Common myeloid progenitor, CD34-positive (primary cell): ENCODE results near the gene NPLOC4.
"Not testable (repeated sequence)": the region's sequence is repeated elsewhere in the genome, so short reads cannot be mapped to it uniquely, and the experiment has no call there.

Experiments used
- CTCF ChIA-PET: fragments of 350-600 bp; sonication (Branson Sonifier 250); formaldehyde crosslinking; loops from one replicate; lab custom pipeline; 2021; ENCODE audit warnings: antibody characterized with exemption; lab: Charles Lee
- POLR2A ChIA-PET: fragments of 350-600 bp; sonication (Branson Sonifier 250); formaldehyde crosslinking; loops from one replicate; lab custom pipeline; 2021; ENCODE audit warnings: antibody characterized with exemption; lab: Charles Lee
- DNase-seq, 3 donors: peaks; one replicate each; pipeline versions ENCODE4 v3.0.0 to v3.0.0-alpha.2; 2013
- H3K27ac ChIP-seq, 2 experiments: 1 replicate in 1 of 2; 2 replicates in 1 of 2; pipeline ENCODE4 v1.7.0; 2013; ENCODE audit warnings: inconsistent platforms in 2 of 2, low read length in 2 of 2, mild to moderate bottlenecking in 2 of 2, low read depth in 1 of 2, moderate library complexity in 1 of 2; ENCODE audit not compliant: severe bottlenecking in 2 of 2, insufficient read depth in 1 of 2, poor library complexity in 1 of 2
- H3K27me3 ChIP-seq, 5 experiments: replicated peaks in 2 of 5; 1 replicate in 3 of 5; 2 replicates in 2 of 5; pipeline versions ENCODE4 v1.6.1 to v1.7.0; 2013; ENCODE audit warnings: low read length in 4 of 5, mild to moderate bottlenecking in 2 of 5, moderate library complexity in 2 of 5, inconsistent platforms in 1 of 5; ENCODE audit not compliant: insufficient read depth in 5 of 5, control insufficient read depth in 4 of 5
- H3K36me3 ChIP-seq, 4 experiments: 1 replicate in 2 of 4; 2 replicates in 2 of 4; pipeline versions ENCODE4 v1.6.1 to v1.7.0; 2013; ENCODE audit warnings: low read length in 3 of 4, control low read depth in 1 of 4, mild to moderate bottlenecking in 1 of 4; ENCODE audit not compliant: control insufficient read depth in 4 of 4, insufficient read depth in 4 of 4
- H3K4me1 ChIP-seq, 4 experiments: 1 replicate in 3 of 4; 2 replicates in 1 of 4; pipeline versions ENCODE4 v1.6.1 to v1.7.1; 2013; ENCODE audit warnings: low read length in 3 of 4, mild to moderate bottlenecking in 3 of 4, control low read depth in 1 of 4, inconsistent platforms in 1 of 4, moderate library complexity in 1 of 4; ENCODE audit not compliant: control insufficient read depth in 4 of 4, insufficient read depth in 4 of 4; ENCODE audit errors: control extremely low read depth in 1 of 4
- H3K4me3 ChIP-seq, 7 experiments: 1 replicate in 4 of 7; 2 replicates in 3 of 7; pipeline versions ENCODE4 v1.5.1 to v1.7.0; 2013; ENCODE audit warnings: mild to moderate bottlenecking in 7 of 7, low read length in 6 of 7, moderate library complexity in 6 of 7, inconsistent platforms in 2 of 7, low read depth in 2 of 7, control low read depth in 1 of 7; ENCODE audit not compliant: insufficient read depth in 4 of 7, control insufficient read depth in 1 of 7; ENCODE audit errors: extremely low read depth in 1 of 7
- H3K9me3 ChIP-seq, 5 experiments: 1 replicate in 4 of 5; 2 replicates in 1 of 5; pipeline versions ENCODE4 v1.6.1 to v1.7.1; 2013; ENCODE audit warnings: low read length in 4 of 5, mild to moderate bottlenecking in 2 of 5, inconsistent platforms in 1 of 5, low read depth in 1 of 5, moderate library complexity in 1 of 5; ENCODE audit not compliant: control insufficient read depth in 4 of 5, insufficient read depth in 2 of 5; ENCODE audit errors: control extremely low read depth in 1 of 5
- WGBS: methylation state at CpG from one replicate; pipeline ENCODE4 v1.1.5; 2013; ENCODE audit not compliant: insufficient coverage; 5-methylcytosine and 5-hydroxymethylcytosine counted together

NPLOC4 gene

GRCh38 chr17:81533339-81534141, 103.4 kb downstream of the NPLOC4 start:
- Histone ChIP-seq H3K27ac (no peak overlapping the region), H3K4me1 (peaks cover 0 to 19% (median 9%) of the 10 kb centered on the region in 4 experiments), H3K27me3 (peaks cover 0 to 59% (median 10%) of the 10 kb centered on the region in 5 experiments), H3K4me3 (no peak overlapping the region), H3K36me3 (peaks cover 0 to 6% (median 2%) of the 10 kb centered on the region in 4 experiments), H3K9me3 (peaks cover 0 to 3% (median 0%) of the 10 kb centered on the region in 5 experiments)
- no peak for DNase-seq
- CTCF ChIA-PET = interaction anchor here (1.0 to 2.0 kb wide), 6 partner anchors 11 to 281 kb away, joined by 3 to 8 read pairs (median 4); no protein-coding TSS in a partner anchor
- POLR2A ChIA-PET = no interaction called here
- WGBS = 61% methylated on average over 21 of the region's 21 CpGs

GRCh38 chr17:81532490-81533287, 104.2 kb downstream of the NPLOC4 start:
- Histone ChIP-seq H3K27me3 (peaks cover 0 to 59% (median 10%) of the 10 kb centered on the region in 5 experiments), H3K27ac (no peak overlapping the region), H3K9me3 (peaks cover 0 to 3% (median 0%) of the 10 kb centered on the region in 5 experiments), H3K36me3 (no peaks in the 10 kb centered on the region), H3K4me3 (no peak overlapping the region), H3K4me1 (peaks cover 0 to 19% (median 9%) of the 10 kb centered on the region in 4 experiments)
- no peak for DNase-seq
- ChIA-PET POLR2A (no interaction called here), CTCF (interaction anchor here (1.2 to 2.0 kb wide), 2 partner anchors 10 to 16 kb away, joined by 3 to 8 read pairs; no protein-coding TSS in a partner anchor)
- 98% methylated on average over 10 of the region's 11 CpGs for WGBS

- Histone ChIP-seq H3K27me3 (peaks cover 0 to 58% (median 6%) of the 10 kb centered on the region in 5 experiments), H3K4me1 (peaks cover 0 to 13% (median 6%) of the 10 kb centered on the region in 4 experiments)
- H3K4me3 ChIP-seq, DNase-seq, H3K27ac ChIP-seq, H3K36me3 ChIP-seq, H3K9me3 ChIP-seq, CTCF ChIA-PET, POLR2A ChIA-PET: not testable (repeated sequence)
- 97% methylated on average over 3 of the region's 3 CpGs for WGBS
These were observed 104.9 kb downstream of the NPLOC4 start for GRCh38 chr17:81531998-81532404.

GRCh38 chr17:81531013-81531412, 105.9 kb downstream of the NPLOC4 start:
- H3K36me3 ChIP-seq, POLR2A ChIA-PET, H3K4me1 ChIP-seq, DNase-seq, H3K4me3 ChIP-seq, H3K9me3 ChIP-seq, H3K27ac ChIP-seq: not testable (repeated sequence)
- H3K27me3 ChIP-seq = peaks cover 0 to 52% (median 3%) of the 10 kb centered on the region in 5 experiments
- 81% methylated on average over 6 of the region's 6 CpGs for WGBS
- CTCF ChIA-PET = interaction anchor here (0.9 kb wide), 1 partner anchor 273 kb away, joined by 4 read pairs; no protein-coding TSS in a partner anchor

- no peaks in the 10 kb centered on the region for H3K36me3 ChIP-seq
- 93% methylated on average over 6 of the region's 6 CpGs for WGBS
- peaks cover 0 to 36% (median 0%) of the 10 kb centered on the region in 5 experiments for H3K27me3 ChIP-seq
- POLR2A ChIA-PET = no interaction called here
- H3K4me1 ChIP-seq = peaks cover 0 to 6% (median 2%) of the 10 kb centered on the region in 4 experiments
- no peak overlapping the region for H3K4me3 ChIP-seq
- no peak for DNase-seq
- H3K27ac ChIP-seq = no peak overlapping the region
- peaks cover 0 to 3% (median 0%) of the 10 kb centered on the region in 5 experiments for H3K9me3 ChIP-seq
- CTCF ChIA-PET = no interaction called here
These were observed 107.5 kb downstream of the NPLOC4 start for GRCh38 chr17:81529437-81529803.

GRCh38 chr17:81528651-81529436, 108.1 kb downstream of the NPLOC4 start:
- WGBS = 96% methylated on average over 52 of the region's 62 CpGs
- Histone ChIP-seq H3K27me3 (peaks cover 0 to 38% (median 0%) of the 10 kb centered on the region in 5 experiments), H3K9me3 (peaks cover 0 to 3% (median 0%) of the 10 kb centered on the region in 5 experiments), H3K4me3 (no peak overlapping the region), H3K4me1 (peaks cover 0 to 4% (median 2%) of the 10 kb centered on the region in 4 experiments), H3K36me3 (no peaks in the 10 kb centered on the region), H3K27ac (no peak overlapping the region)
- DNase-seq = no peak
- CTCF ChIA-PET = interaction anchor here (0.7 kb wide), 1 partner anchor 11 kb away, joined by 3 read pairs; no protein-coding TSS in a partner anchor
- POLR2A ChIA-PET = no interaction called here
